ENCODE data around the gene UFD1. TPM values are rescaled to one million over a fixed set of nuclear protein-coding genes. Genes with fewer than 3 reads are reported as not detected.

Gene UFD1
- polyA plus RNA-seq, 3 donors = 57.0 to 82.5 (median 68.5) TPM

DNA sequence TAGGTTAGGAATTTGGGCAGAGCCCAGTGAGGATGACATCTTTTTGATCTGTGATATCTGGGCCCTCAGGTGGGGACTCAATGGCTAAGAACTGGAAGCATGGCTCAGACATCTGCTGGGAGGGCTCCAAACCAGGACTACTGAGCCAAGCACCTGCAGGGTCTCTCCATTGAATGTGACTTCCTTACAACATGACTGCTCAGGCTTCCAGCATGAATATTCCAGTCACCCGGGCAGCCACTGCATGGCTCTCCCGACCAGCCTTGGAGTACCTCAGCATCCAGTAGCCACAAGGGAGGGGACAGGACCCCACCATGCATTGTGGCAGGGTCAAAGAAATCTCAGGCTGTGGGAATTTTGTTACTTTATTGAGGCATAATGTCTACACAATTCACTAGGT lies 9.3 kb upstream of the UFD1 start:
- intact Hi-C loops (cut with micrococcal nuclease) = no loop called here

GRCh38 chr22:19483481-19484244 lies 4.7 kb upstream of the UFD1 start:
- H3K36me3 Mint-ChIP-seq = peaks cover 15 to 35% of the 10 kb centered on the region in 2 donors
- H4K20me1 ChIP-seq (ENCODE audit: insufficient read depth, low read length) = peaks cover 2% of the 10 kb centered on the region
- no peaks in the 10 kb centered on the region for H3K27me3 Mint-ChIP-seq (ENCODE audit: low read depth in 3 of 3)
- H3K79me2 ChIP-seq (ENCODE audit: insufficient read depth, low read length) = peaks cover 20% of the 10 kb centered on the region
- no peaks in the 10 kb centered on the region for H3K9me3 ChIP-seq (replicated peaks in 1 of 2; ENCODE audit: control insufficient read depth in 1 of 2, insufficient read depth in 1 of 2, low read length in 2 of 2)
- peaks cover 0 to 1% (median 0%) of the 10 kb centered on the region in 7 donors for H3K9me3 Mint-ChIP-seq
- H3K27ac Mint-ChIP-seq = peak overlapping the region in 1 of 7 donors; percentile 34
- no peak overlapping the region for H3K4me3 Mint-ChIP-seq
- no peak overlapping the region for H3K4me3 ChIP-seq (replicated peaks in 1 of 3; ENCODE audit: low read depth in 2 of 3, low read length in 3 of 3)
- no peak overlapping the region for H3K4me2 ChIP-seq (replicated peaks; ENCODE audit: extremely low read depth, low read length, poor library complexity, severe bottlenecking)
- H3K4me1 Mint-ChIP-seq = peaks cover 10% of the 10 kb centered on the region
- intact Hi-C loops (cut with micrococcal nuclease) = no loop called here
- no peak for DNase-seq
- no peaks in the 10 kb centered on the region for H3K27me3 ChIP-seq (ENCODE audit: control insufficient read depth in 2 of 2, insufficient read depth in 2 of 2, low read length in 2 of 2)
- TF ChIP-seq, protein P1, sequence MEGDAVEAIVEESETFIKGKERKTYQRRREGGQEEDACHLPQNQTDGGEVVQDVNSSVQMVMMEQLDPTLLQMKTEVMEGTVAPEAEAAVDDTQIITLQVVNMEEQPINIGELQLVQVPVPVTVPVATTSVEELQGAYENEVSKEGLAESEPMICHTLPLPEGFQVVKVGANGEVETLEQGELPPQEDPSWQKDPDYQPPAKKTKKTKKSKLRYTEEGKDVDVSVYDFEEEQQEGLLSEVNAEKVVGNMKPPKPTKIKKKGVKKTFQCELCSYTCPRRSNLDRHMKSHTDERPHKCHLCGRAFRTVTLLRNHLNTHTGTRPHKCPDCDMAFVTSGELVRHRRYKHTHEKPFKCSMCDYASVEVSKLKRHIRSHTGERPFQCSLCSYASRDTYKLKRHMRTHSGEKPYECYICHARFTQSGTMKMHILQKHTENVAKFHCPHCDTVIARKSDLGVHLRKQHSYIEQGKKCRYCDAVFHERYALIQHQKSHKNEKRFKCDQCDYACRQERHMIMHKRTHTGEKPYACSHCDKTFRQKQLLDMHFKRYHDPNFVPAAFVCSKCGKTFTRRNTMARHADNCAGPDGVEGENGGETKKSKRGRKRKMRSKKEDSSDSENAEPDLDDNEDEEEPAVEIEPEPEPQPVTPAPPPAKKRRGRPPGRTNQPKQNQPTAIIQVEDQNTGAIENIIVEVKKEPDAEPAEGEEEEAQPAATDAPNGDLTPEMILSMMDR (IDR thresholded peaks at IDR 0.05) = no peak
- H3K9ac ChIP-seq (ENCODE audit: insufficient read depth, low read length, poor library complexity, severe bottlenecking) = no peak overlapping the region
- H3K4me1 ChIP-seq (ENCODE audit: control insufficient read depth in 1 of 2, insufficient read depth in 2 of 2, low read length in 2 of 2) = peaks cover 8 to 12% of the 10 kb centered on the region in 2 donors
- 85% methylated on average over 4 of the region's 8 CpGs for WGBS (ENCODE audit: insufficient coverage)
- H3K36me3 ChIP-seq (replicated peaks in 1 of 2; ENCODE audit: control insufficient read depth in 1 of 2, insufficient read depth in 2 of 2, low read length in 2 of 2) = peaks cover 4 to 32% of the 10 kb centered on the region in 2 donors
- H2AFZ ChIP-seq (ENCODE audit: insufficient read depth, low read depth, low read length, poor library complexity, severe bottlenecking) = no peak overlapping the region
- H3K27ac ChIP-seq (ENCODE audit: low read depth in 1 of 2, low read length in 2 of 2) = no peak overlapping the region

More for the DNA sequence above, 9.3 kb upstream of the UFD1 start:
- no peaks in the 10 kb centered on the region for H3K27me3 Mint-ChIP-seq (ENCODE audit: low read depth in 3 of 3)
- Histone ChIP-seq H3K9me3 (replicated peaks in 1 of 2; ENCODE audit: control insufficient read depth in 1 of 2, insufficient read depth in 1 of 2, low read length in 2 of 2) (no peaks in the 10 kb centered on the region), H3K79me2 (ENCODE audit: insufficient read depth, low read length) (no peaks in the 10 kb centered on the region), H3K27me3 (ENCODE audit: control insufficient read depth in 2 of 2, insufficient read depth in 2 of 2, low read length in 2 of 2) (no peaks in the 10 kb centered on the region), H2AFZ (ENCODE audit: insufficient read depth, low read depth, low read length, poor library complexity, severe bottlenecking) (no peak overlapping the region), H3K4me2 (replicated peaks; ENCODE audit: extremely low read depth, low read length, poor library complexity, severe bottlenecking) (no peak overlapping the region), H3K4me1 (ENCODE audit: control insufficient read depth in 1 of 2, insufficient read depth in 2 of 2, low read length in 2 of 2) (no peaks in the 10 kb centered on the region), H3K36me3 (replicated peaks in 1 of 2; ENCODE audit: control insufficient read depth in 1 of 2, insufficient read depth in 2 of 2, low read length in 2 of 2) (peaks cover 4 to 40% of the 10 kb centered on the region in 2 donors), H4K20me1 (ENCODE audit: insufficient read depth, low read length) (no peaks in the 10 kb centered on the region), H3K9ac (ENCODE audit: insufficient read depth, low read length, poor library complexity, severe bottlenecking) (no peak overlapping the region), H3K4me3 (replicated peaks in 1 of 3; ENCODE audit: low read depth in 2 of 3, low read length in 3 of 3) (no peak overlapping the region), H3K27ac (ENCODE audit: low read depth in 1 of 2, low read length in 2 of 2) (no peak overlapping the region)
- TF ChIP-seq, protein P1 (IDR thresholded peaks at IDR 0.05) = no peak
- no CpG with 5 or more reads among the region's 2 CpGs for WGBS (ENCODE audit: insufficient coverage)
- H3K4me1 Mint-ChIP-seq = no peaks in the 10 kb centered on the region
- no peak for DNase-seq
- no peak overlapping the region for H3K27ac Mint-ChIP-seq
- H3K9me3 Mint-ChIP-seq = peaks cover 0 to 1% (median 0%) of the 10 kb centered on the region in 7 donors
- H3K36me3 Mint-ChIP-seq = peaks cover 26 to 51% of the 10 kb centered on the region in 2 donors
- no peak overlapping the region for H3K4me3 Mint-ChIP-seq

Data from CD14-positive monocyte (primary cell).